Thymus (tissue), 11 donors: ENCODE results near the gene TMEM175. TPM values are rescaled to one million over a fixed set of nuclear protein-coding genes. Genes with fewer than 3 reads are reported as not detected.
"Not testable (repeated sequence)": the region's sequence is repeated elsewhere in the genome, so short reads cannot be mapped to it uniquely, and the experiment has no call there.

Experiments
- DNase-seq, 9 donors: peaks; one replicate each; pipeline ENCODE4 v3.0.0-alpha.2; 2013; ENCODE audit warnings: low spot score in 9 of 9, low read depth in 6 of 9, missing footprints in 1 of 9
- H3K27ac ChIP-seq, 2 donors: one replicate each; pipeline ENCODE4 v1.5.1; 2013; ENCODE audit warnings: control low read depth in 1 of 2, low read depth in 1 of 2, low read length in 1 of 2, mild to moderate bottlenecking in 1 of 2, moderate library complexity in 1 of 2
- H3K27me3 ChIP-seq, 2 donors: one replicate each; pipeline ENCODE4 v1.5.1; 2013; ENCODE audit warnings: low read length in 1 of 2; ENCODE audit not compliant: control insufficient read depth in 2 of 2, insufficient read depth in 1 of 2
- H3K36me3 ChIP-seq, 2 donors: one replicate each; pipeline ENCODE4 v1.5.1; 2013; ENCODE audit warnings: low read length in 1 of 2, mild to moderate bottlenecking in 1 of 2, moderate library complexity in 1 of 2; ENCODE audit not compliant: control insufficient read depth in 2 of 2, insufficient read depth in 2 of 2
- H3K4me1 ChIP-seq, 2 donors: one replicate each; pipeline ENCODE4 v1.5.1; 2013; ENCODE audit warnings: low read length in 2 of 2; ENCODE audit not compliant: control insufficient read depth in 2 of 2, insufficient read depth in 2 of 2
- H3K4me3 ChIP-seq, 2 donors: one replicate each; pipeline ENCODE4 v1.5.1; 2013; ENCODE audit warnings: low read length in 2 of 2, control low read depth in 1 of 2, mild to moderate bottlenecking in 1 of 2
- H3K9me3 ChIP-seq, 2 donors: one replicate each; pipeline ENCODE4 v1.5.1; 2013; ENCODE audit warnings: low read length in 1 of 2, mild to moderate bottlenecking in 1 of 2; ENCODE audit not compliant: control insufficient read depth in 2 of 2, insufficient read depth in 1 of 2
- WGBS: extraction: QIAGEN DNeasy Blood & Tissue Kit; methylation state at CpG from one replicate; pipeline ENCODE4 v1.1.7; 2013; 5-methylcytosine and 5-hydroxymethylcytosine counted together
- polyA plus RNA-seq: library from polyadenylated mRNA; stranded (reverse); fragments of 200-250 nt; gene quantifications from one replicate; pipeline ENCODE4 v1.2.3, GENCODE V29; 2013
- total RNA-seq: library from RNA; stranded (reverse); fragments of 120-200 nt; gene quantifications from one replicate; pipeline ENCODE4 v1.2.4, GENCODE V29; 2013
- donor health status: healthy.

The TMEM175 gene
- total and polyA plus RNA-seq, 2 donors: 10.9 to 87.1 TPM

GRCh38 chr4:976016-976415 lies 43.8 kb downstream of the TMEM175 start:
- Histone ChIP-seq H3K27me3 (peaks cover 0 to 38% of the 10 kb centered on the region in 2 donors), H3K4me1 (peaks cover 11 to 19% of the 10 kb centered on the region in 2 donors)
- DNase-seq, H3K4me3 ChIP-seq, H3K36me3 ChIP-seq, H3K9me3 ChIP-seq, H3K27ac ChIP-seq: not testable (repeated sequence)
- WGBS: 97% methylated on average over 19 of the region's 25 CpGs

GRCh38 chr4:978957-979701 lies 46.9 kb downstream of the TMEM175 start:
- Histone ChIP-seq H3K36me3 (no peaks in the 10 kb centered on the region), H3K27me3 (peaks cover 0 to 18% of the 10 kb centered on the region in 2 donors), H3K9me3 (peaks cover 0 to 9% of the 10 kb centered on the region in 2 donors), H3K4me3 (no peak overlapping the region), H3K27ac (peak overlapping the region in 1 of 2 donors; percentile 5), H3K4me1 (no peaks in the 10 kb centered on the region)
- 74% methylated on average over 20 of the region's 20 CpGs for WGBS
- DNase-seq: no peak

- H3K27me3 ChIP-seq: peaks cover 0 to 11% of the 10 kb centered on the region in 2 donors
- DNase-seq: no peak
- 97% methylated on average over 17 of the region's 17 CpGs for WGBS
- no peaks in the 10 kb centered on the region for H3K36me3 ChIP-seq
- H3K4me3 ChIP-seq: no peak overlapping the region
- no peak overlapping the region for H3K27ac ChIP-seq
- H3K9me3 ChIP-seq: no peaks in the 10 kb centered on the region
- peaks cover 16 to 18% of the 10 kb centered on the region in 2 donors for H3K4me1 ChIP-seq
Measured at GRCh38 chr4:982291-982690, 50.0 kb downstream of the TMEM175 start.

- H3K27ac ChIP-seq: no peak overlapping the region
- no peaks in the 10 kb centered on the region for H3K9me3 ChIP-seq
- no peak for DNase-seq
- peaks cover 0 to 11% of the 10 kb centered on the region in 2 donors for H3K27me3 ChIP-seq
- no peak overlapping the region for H3K4me3 ChIP-seq
- peaks cover 21 to 24% of the 10 kb centered on the region in 2 donors for H3K4me1 ChIP-seq
- WGBS: 97% methylated on average over 15 of the region's 15 CpGs
- no peaks in the 10 kb centered on the region for H3K36me3 ChIP-seq
Measured at GRCh38 chr4:982814-983213, 50.6 kb downstream of the TMEM175 start.

- 85% methylated on average over 15 of the region's 15 CpGs for WGBS
- H3K4me1 ChIP-seq: peaks cover 24 to 27% of the 10 kb centered on the region in 2 donors
- H3K27ac ChIP-seq: no peak overlapping the region
- DNase-seq: no peak
- peaks cover 0 to 5% of the 10 kb centered on the region in 2 donors for H3K27me3 ChIP-seq
- H3K4me3 ChIP-seq: peak overlapping the region in 1 of 2 donors; percentile 35
- H3K9me3 ChIP-seq: no peaks in the 10 kb centered on the region
- no peaks in the 10 kb centered on the region for H3K36me3 ChIP-seq
Measured at GRCh38 chr4:984336-985054, 52.2 kb downstream of the TMEM175 start.

GRCh38 chr4:985123-985830 lies 53.0 kb downstream of the TMEM175 start:
- WGBS: 46% methylated on average over 23 of the region's 23 CpGs
- no peaks in the 10 kb centered on the region for H3K27me3 ChIP-seq
- H3K4me1 ChIP-seq: peaks cover 24 to 27% of the 10 kb centered on the region in 2 donors
- peak in 4 of 9 donors; percentile 24 to 62 (median 41) for DNase-seq
- peak overlapping the region in 1 of 2 donors; percentile 35 for H3K4me3 ChIP-seq
- no peaks in the 10 kb centered on the region for H3K9me3 ChIP-seq
- no peak overlapping the region for H3K27ac ChIP-seq
- H3K36me3 ChIP-seq: peaks cover 5 to 7% of the 10 kb centered on the region in 2 donors

- DNase-seq: no peak
- WGBS: 4% methylated on average over 14 of the region's 14 CpGs
Measured at GRCh38 chr4:986428-986878, 54.2 kb downstream of the TMEM175 start.

GRCh38 chr4:986879-987623 lies 54.8 kb downstream of the TMEM175 start, which contains the start of gene IDUA:
TSS of gene IDUA (plus strand) at chr4:987044. CDS start at chr4:987085, 41 bp downstream.
- Histone ChIP-seq H3K4me3 (peak within 1 kb of the TSS; percentile 60 to 81), H3K9me3 (no peaks in the 10 kb centered on the region), H3K27me3 (no peaks in the 10 kb centered on the region), H3K36me3 (peaks cover 5 to 22% of the 10 kb centered on the region in 2 donors), H3K27ac (peak within 1 kb of the TSS; percentile 75 to 95), H3K4me1 (peaks cover 24 to 27% of the 10 kb centered on the region in 2 donors)
- 2% methylated on average over 69 of the region's 69 CpGs for WGBS
- peak; percentile 61 to 92 (median 83) for DNase-seq

More at GRCh38 chr4:986428-986878, 54.2 kb downstream of the TMEM175 start:
- H3K4me3 ChIP-seq: peak overlapping the region; percentile 60 to 81
- H3K27me3 ChIP-seq: no peaks in the 10 kb centered on the region
- no peaks in the 10 kb centered on the region for H3K9me3 ChIP-seq
- peaks cover 5 to 18% of the 10 kb centered on the region in 2 donors for H3K36me3 ChIP-seq
- H3K4me1 ChIP-seq: peaks cover 24 to 27% of the 10 kb centered on the region in 2 donors
- peak overlapping the region; percentile 75 to 95 for H3K27ac ChIP-seq
